AG08396 (cell line): ENCODE measurements around the gene ALG8.
"Not testable (repeated sequence)": the region's sequence is repeated elsewhere in the genome, so short reads cannot be mapped to it uniquely, and the experiment has no call there.

Experiments used
- DNase-seq: peaks from one replicate; pipeline ENCODE4 v3.0.0; 2012; ENCODE audit warnings: low spot score, mixed read lengths

ALG8 gene

GRCh38 chr11:78139422-78140391, at the start of gene ALG8:
TSS of gene ALG8 (minus strand) at chr11:78139626. CDS start at chr11:78139588, 38 bp downstream.
- DNase-seq = peak; percentile 99

GRCh38 chr11:78188286-78189173, 49.1 kb upstream of the ALG8 start, which contains the start of the genes KCTD21 and USP35:
TSS of gene KCTD21 (minus strand) at chr11:78188626. CDS start at chr11:78174554, 14,072 bp downstream.
TSS of gene USP35 (plus strand) at chr11:78188919. CDS start at chr11:78196246, 7,327 bp downstream.
- DNase-seq = peak; percentile 98

- DNase-seq = peak; percentile 66
These were observed 48.2 kb upstream of the ALG8 start for GRCh38 chr11:78187366-78188285.

- DNase-seq = no peak
These were observed 41.8 kb upstream of the ALG8 start for GRCh38 chr11:78181185-78181584.

- no peak for DNase-seq
These were observed 41.3 kb upstream of the ALG8 start for GRCh38 chr11:78180751-78181150.

GRCh38 chr11:78179459-78180071, 40.1 kb upstream of the ALG8 start:
- DNase-seq = no peak

- DNase-seq = no peak
These were observed 37.8 kb upstream of the ALG8 start for GRCh38 chr11:78177216-78177615.

GRCh38 chr11:78176605-78177141, 37.2 kb upstream of the ALG8 start:
- no peak for DNase-seq

- not testable (repeated sequence) for DNase-seq
These were observed 36.4 kb upstream of the ALG8 start for GRCh38 chr11:78175862-78176261.

- no peak for DNase-seq
These were observed 32.5 kb upstream of the ALG8 start for GRCh38 chr11:78171951-78172350.

- DNase-seq = no peak
These were observed 31.6 kb upstream of the ALG8 start for GRCh38 chr11:78170874-78171549.

- no peak for DNase-seq
These were observed 31.0 kb upstream of the ALG8 start for GRCh38 chr11:78170413-78170812.

GRCh38 chr11:78168539-78169477, 29.4 kb upstream of the ALG8 start:
- DNase-seq = peak; percentile 71

- no peak for DNase-seq
These were observed 27.5 kb upstream of the ALG8 start for GRCh38 chr11:78166855-78167469.

GRCh38 chr11:78164471-78164870, 25.0 kb upstream of the ALG8 start:
- DNase-seq = no peak

- no peak for DNase-seq
These were observed 24.4 kb upstream of the ALG8 start for GRCh38 chr11:78163828-78164227.

GRCh38 chr11:78161962-78162371, 22.5 kb upstream of the ALG8 start:
- no peak for DNase-seq

- no peak for DNase-seq
These were observed 21.9 kb upstream of the ALG8 start for GRCh38 chr11:78161346-78161745.
